GM12891 (cell line): ENCODE measurements around the gene KIF13A.

ENCODE experiments used
- PAX5 ChIP-seq: IDR thresholded peaks from 2 replicates; pipeline ENCODE4 v1.6.1; 2011; ENCODE audit warnings: low read length, moderate library complexity, mild to moderate bottlenecking; ENCODE audit not compliant: insufficient read depth, severe bottlenecking
- POLR2A ChIP-seq: IDR thresholded peaks from 2 replicates; pipeline ENCODE4 v1.6.1; 2011; ENCODE audit warnings: low read depth, low read length, control low read depth
- POLR2AphosphoS5 ChIP-seq: IDR thresholded peaks from 2 replicates; pipeline ENCODE4 v1.6.1; 2011; ENCODE audit warnings: low read depth, low read length, control low read depth
- POU2F2 ChIP-seq: IDR thresholded peaks from 2 replicates; pipeline ENCODE4 v1.6.1; 2011; ENCODE audit warnings: low read depth, mild to moderate bottlenecking, control low read depth, low read length, moderate library complexity
- SPI1 ChIP-seq: IDR thresholded peaks from 2 replicates; pipeline ENCODE4 v1.6.1; 2011; ENCODE audit warnings: low read depth, low read length, control low read depth
- TAF1 ChIP-seq: IDR thresholded peaks from 2 replicates; pipeline ENCODE4 v1.6.1; 2011; ENCODE audit warnings: low read depth, low read length, control low read depth

- TF ChIP-seq POLR2A: no peak
- no peak for TF ChIP-seq POLR2AphosphoS5
- TF ChIP-seq SPI1: no peak
- no peak for TF ChIP-seq TAF1
- no peak for TF ChIP-seq PAX5
- no peak for TF ChIP-seq POU2F2
Measured at GRCh38 chr6:18011287-18011686, 23.9 kb upstream of the KIF13A start.
